ENCODE data around the gene USP38.

The USP38 gene

DNA sequence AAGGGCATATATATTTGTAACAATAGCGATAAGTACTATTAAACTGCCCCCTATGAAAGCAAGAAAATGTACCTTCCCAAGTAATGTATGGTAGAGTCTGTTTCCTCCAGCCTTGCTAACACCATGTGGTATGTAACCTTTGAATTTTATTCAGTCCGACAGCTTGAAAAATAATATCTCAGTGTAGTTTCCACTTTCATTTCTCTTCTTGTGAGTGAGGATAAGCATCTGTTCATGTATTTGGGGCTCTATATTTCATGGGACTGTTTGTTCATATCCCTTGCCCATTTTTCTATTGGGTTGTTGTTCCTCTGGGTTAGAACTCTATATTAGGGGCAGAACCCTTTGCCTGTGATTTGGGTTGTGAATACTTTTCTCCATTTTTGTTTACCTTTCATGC, 58.3 kb downstream of the USP38 start:
- no peak for TF ChIP-seq EZH2phosphoT487 (IDR thresholded peaks at IDR 0.05; ENCODE audit: low read depth)
- TF ChIP-seq, protein P1, sequence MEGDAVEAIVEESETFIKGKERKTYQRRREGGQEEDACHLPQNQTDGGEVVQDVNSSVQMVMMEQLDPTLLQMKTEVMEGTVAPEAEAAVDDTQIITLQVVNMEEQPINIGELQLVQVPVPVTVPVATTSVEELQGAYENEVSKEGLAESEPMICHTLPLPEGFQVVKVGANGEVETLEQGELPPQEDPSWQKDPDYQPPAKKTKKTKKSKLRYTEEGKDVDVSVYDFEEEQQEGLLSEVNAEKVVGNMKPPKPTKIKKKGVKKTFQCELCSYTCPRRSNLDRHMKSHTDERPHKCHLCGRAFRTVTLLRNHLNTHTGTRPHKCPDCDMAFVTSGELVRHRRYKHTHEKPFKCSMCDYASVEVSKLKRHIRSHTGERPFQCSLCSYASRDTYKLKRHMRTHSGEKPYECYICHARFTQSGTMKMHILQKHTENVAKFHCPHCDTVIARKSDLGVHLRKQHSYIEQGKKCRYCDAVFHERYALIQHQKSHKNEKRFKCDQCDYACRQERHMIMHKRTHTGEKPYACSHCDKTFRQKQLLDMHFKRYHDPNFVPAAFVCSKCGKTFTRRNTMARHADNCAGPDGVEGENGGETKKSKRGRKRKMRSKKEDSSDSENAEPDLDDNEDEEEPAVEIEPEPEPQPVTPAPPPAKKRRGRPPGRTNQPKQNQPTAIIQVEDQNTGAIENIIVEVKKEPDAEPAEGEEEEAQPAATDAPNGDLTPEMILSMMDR (IDR thresholded peaks at IDR 0.05; ENCODE audit: low read depth, low read length): no peak
- no peak overlapping the region for H3K4me2 ChIP-seq (ENCODE audit: low read length)
- no peaks in the 10 kb centered on the region for H3K4me1 ChIP-seq (ENCODE audit: low read length)
- H2AFZ ChIP-seq (ENCODE audit: low read depth, low read length): no peak overlapping the region
- peaks cover 25% of the 10 kb centered on the region for H3K9me3 ChIP-seq (ENCODE audit: insufficient read depth, low read length)
- no peaks in the 10 kb centered on the region for H3K79me2 ChIP-seq (ENCODE audit: low read length)
- no peaks in the 10 kb centered on the region for H4K20me1 ChIP-seq (ENCODE audit: insufficient read depth, low read length)
- peaks cover 8% of the 10 kb centered on the region for H3K36me3 ChIP-seq (replicated peaks; ENCODE audit: low read depth, low read length)
- H3K9ac ChIP-seq (ENCODE audit: low read length): no peak overlapping the region
- H3K4me3 ChIP-seq (ENCODE audit: low read length): no peak overlapping the region
- H3K27me3 ChIP-seq (ENCODE audit: low read depth, low read length): no peaks in the 10 kb centered on the region
- no peak overlapping the region for H3K27ac ChIP-seq (ENCODE audit: low read length)

GRCh38 chr4:143246977-143247376, 62.3 kb downstream of the USP38 start:
- Histone ChIP-seq H3K79me2 (ENCODE audit: low read length) (no peaks in the 10 kb centered on the region), H2AFZ (ENCODE audit: low read depth, low read length) (no peak overlapping the region), H3K27ac (ENCODE audit: low read length) (no peak overlapping the region), H3K4me1 (ENCODE audit: low read length) (no peaks in the 10 kb centered on the region), H3K4me3 (ENCODE audit: low read length) (no peak overlapping the region), H3K9ac (ENCODE audit: low read length) (no peak overlapping the region), H3K36me3 (replicated peaks; ENCODE audit: low read depth, low read length) (peaks cover 2% of the 10 kb centered on the region), H3K27me3 (ENCODE audit: low read depth, low read length) (no peaks in the 10 kb centered on the region), H3K9me3 (ENCODE audit: insufficient read depth, low read length) (peaks cover 14% of the 10 kb centered on the region; the same call in 1 of the 2 replicates), H3K4me2 (ENCODE audit: low read length) (no peak overlapping the region), H4K20me1 (ENCODE audit: insufficient read depth, low read length) (no peaks in the 10 kb centered on the region)
- TF ChIP-seq, protein P1 (IDR thresholded peaks at IDR 0.05; ENCODE audit: low read depth, low read length): no peak
- TF ChIP-seq EZH2phosphoT487 (IDR thresholded peaks at IDR 0.05; ENCODE audit: low read depth): no peak

- no peak for TF ChIP-seq EZH2phosphoT487 (IDR thresholded peaks at IDR 0.05; ENCODE audit: low read depth)
- TF ChIP-seq, protein P1 (IDR thresholded peaks at IDR 0.05; ENCODE audit: low read depth, low read length): no peak
- Histone ChIP-seq H3K79me2 (ENCODE audit: low read length) (no peaks in the 10 kb centered on the region), H2AFZ (ENCODE audit: low read depth, low read length) (no peak overlapping the region), H3K9ac (ENCODE audit: low read length) (no peak overlapping the region), H3K4me1 (ENCODE audit: low read length) (no peaks in the 10 kb centered on the region), H3K36me3 (replicated peaks; ENCODE audit: low read depth, low read length) (no peaks in the 10 kb centered on the region), H4K20me1 (ENCODE audit: insufficient read depth, low read length) (no peaks in the 10 kb centered on the region), H3K4me2 (ENCODE audit: low read length) (no peak overlapping the region), H3K27ac (ENCODE audit: low read length) (no peak overlapping the region), H3K9me3 (ENCODE audit: insufficient read depth, low read length) (peaks cover 6% of the 10 kb centered on the region; the same call in 1 of the 2 replicates), H3K4me3 (ENCODE audit: low read length) (no peak overlapping the region), H3K27me3 (ENCODE audit: low read depth, low read length) (no peaks in the 10 kb centered on the region)
Observed at GRCh38 chr4:143247866-143248265, 63.1 kb downstream of the USP38 start.

- Histone ChIP-seq H3K9ac (ENCODE audit: low read length) (no peak overlapping the region), H3K9me3 (ENCODE audit: insufficient read depth, low read length) (no peaks in the 10 kb centered on the region), H3K27ac (ENCODE audit: low read length) (no peak overlapping the region), H3K4me1 (ENCODE audit: low read length) (no peaks in the 10 kb centered on the region), H2AFZ (ENCODE audit: low read depth, low read length) (no peak overlapping the region), H3K27me3 (ENCODE audit: low read depth, low read length) (no peaks in the 10 kb centered on the region), H3K4me3 (ENCODE audit: low read length) (no peak overlapping the region), H3K36me3 (replicated peaks; ENCODE audit: low read depth, low read length) (no peaks in the 10 kb centered on the region), H3K79me2 (ENCODE audit: low read length) (no peaks in the 10 kb centered on the region), H3K4me2 (ENCODE audit: low read length) (no peak overlapping the region), H4K20me1 (ENCODE audit: insufficient read depth, low read length) (no peaks in the 10 kb centered on the region)
- TF ChIP-seq EZH2phosphoT487 (IDR thresholded peaks at IDR 0.05; ENCODE audit: low read depth): no peak
Observed at GRCh38 chr4:143248827-143249226, 64.1 kb downstream of the USP38 start.

- Histone ChIP-seq H2AFZ (ENCODE audit: low read depth, low read length) (no peak overlapping the region), H3K27me3 (ENCODE audit: low read depth, low read length) (no peaks in the 10 kb centered on the region)
Observed at GRCh38 chr4:143250617-143251016, 65.9 kb downstream of the USP38 start.

More at GRCh38 chr4:143250617-143251016, 65.9 kb downstream of the USP38 start:
- Histone ChIP-seq H3K4me1 (ENCODE audit: low read length) (peaks cover 2% of the 10 kb centered on the region), H3K79me2 (ENCODE audit: low read length) (no peaks in the 10 kb centered on the region), H3K9ac (ENCODE audit: low read length) (no peak overlapping the region), H3K4me2 (ENCODE audit: low read length) (no peak overlapping the region), H3K27ac (ENCODE audit: low read length) (no peak overlapping the region), H3K4me3 (ENCODE audit: low read length) (no peak overlapping the region), H4K20me1 (ENCODE audit: insufficient read depth, low read length) (no peaks in the 10 kb centered on the region), H3K36me3 (replicated peaks; ENCODE audit: low read depth, low read length) (no peaks in the 10 kb centered on the region), H3K9me3 (ENCODE audit: insufficient read depth, low read length) (no peaks in the 10 kb centered on the region)
- TF ChIP-seq EZH2phosphoT487 (IDR thresholded peaks at IDR 0.05; ENCODE audit: low read depth): no peak

All from OCI-LY3 (cell line).